OCI-LY1 (cell line): ENCODE measurements around the gene SF3B3.
"Not testable (repeated sequence)": the region's sequence is repeated elsewhere in the genome, so short reads cannot be mapped to it uniquely, and the experiment has no call there.

Experiments
- CTCF ChIP-seq: fragments of 200-600 bp; sonication (generic), shearing (Covaris generic); IDR thresholded peaks from 2 replicates; pipeline ENCODE4 v1.5.1; 2017; ENCODE audit warnings: mild to moderate bottlenecking, antibody characterized with exemption, low read length, moderate library complexity, mixed read lengths
- EZH2 ChIP-seq: fragments of 200-600 bp; sonication (generic), shearing (Covaris generic); IDR thresholded peaks from 2 replicates; pipeline ENCODE4 v1.8.0; 2017; ENCODE audit warnings: borderline replicate concordance, mixed run types, mild to moderate bottlenecking, antibody characterized with exemption, low read length, moderate library complexity, mixed read lengths

DNA sequence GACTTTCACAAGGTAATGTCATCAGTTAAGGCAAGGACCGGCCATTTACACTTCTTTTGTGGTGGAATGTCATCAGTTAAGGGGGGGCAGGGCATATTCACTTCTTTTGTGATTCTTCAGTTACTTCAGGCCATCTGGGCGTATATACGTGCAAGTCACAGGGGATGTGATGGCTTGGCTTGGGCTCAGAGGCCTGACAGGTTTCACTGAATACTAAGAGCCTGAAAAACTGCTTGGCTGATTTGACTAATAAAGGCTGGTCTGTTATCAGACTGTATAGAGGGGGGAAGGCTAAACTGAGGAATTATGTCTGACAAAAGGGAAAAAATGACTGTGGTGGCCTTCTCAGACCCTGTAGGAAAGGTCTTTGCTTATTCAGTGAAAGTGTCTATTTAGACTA, 98.2 kb downstream of the SF3B3 start:
- TF ChIP-seq CTCF, EZH2: not testable (repeated sequence)
